SK-N-SH (cell line): Measurements from ENCODE around the gene CAV1.
A peak's percentile ranks its signal among the peaks of the same experiment; 100 is the strongest.

Experiments used
- CTCF ChIP-seq: fragments of 200-600 bp; sonication (generic); IDR thresholded peaks from 2 replicates; pipeline ENCODE4 v1.6.1; 2017; ENCODE audit warnings: antibody characterized with exemption, mild to moderate bottlenecking, moderate library complexity
- FOSL2 ChIP-seq: IDR thresholded peaks from 2 replicates; pipeline ENCODE4 v1.4.0; 2012; ENCODE audit warnings: low read depth, mild to moderate bottlenecking, moderate library complexity, borderline replicate concordance
- MAX ChIP-seq: IDR thresholded peaks from 2 replicates; pipeline ENCODE4 v1.4.0; 2012; ENCODE audit warnings: low read depth
- POLR2AphosphoS5 ChIP-seq: IDR thresholded peaks from 2 replicates; pipeline ENCODE4 v1.6.1; 2012; ENCODE audit warnings: low read depth, low read length
- RCOR1 ChIP-seq: fragments of 150-350 bp; IDR thresholded peaks from 2 replicates; pipeline ENCODE4 v1.6.1; 2017; ENCODE audit warnings: antibody characterized with exemption, low read length
- REST ChIP-seq: IDR thresholded peaks from 2 replicates; pipeline ENCODE4 v1.6.1; 2012; ENCODE audit warnings: mild to moderate bottlenecking, low read depth, low read length, moderate library complexity
- RFX5 ChIP-seq: IDR thresholded peaks from 2 replicates; pipeline ENCODE4 v1.6.1; 2012; ENCODE audit warnings: mild to moderate bottlenecking, improper control_type of control experiment, low read length
- TEAD4 ChIP-seq: IDR thresholded peaks from 2 replicates; pipeline ENCODE4 v1.4.0; 2012; ENCODE audit warnings: mild to moderate bottlenecking, borderline replicate concordance; ENCODE audit not compliant: insufficient read depth

- peak; percentile 93 for TF ChIP-seq CTCF
- no peak for TF ChIP-seq MAX
- TF ChIP-seq RCOR1 = no peak
- no peak for TF ChIP-seq TEAD4
- TF ChIP-seq REST = no peak
- no peak for TF ChIP-seq FOSL2
- no peak for TF ChIP-seq POLR2AphosphoS5
- no peak for TF ChIP-seq RFX5
Measured at GRCh38 chr7:116588641-116589594, 64.1 kb downstream of the CAV1 start.
